ENCODE measurements around the gene ZNF862.
"Not testable (repeated sequence)": the region's sequence is repeated elsewhere in the genome, so short reads cannot be mapped to it uniquely, and the experiment has no call there.

Gene ZNF862

GRCh38 chr7:149882248-149883047 lies 44.3 kb downstream of the ZNF862 start:
- DNase-seq = peak; percentile 75

- no peak for DNase-seq
Measured at GRCh38 chr7:149883048-149883438, 44.9 kb downstream of the ZNF862 start.

DNA sequence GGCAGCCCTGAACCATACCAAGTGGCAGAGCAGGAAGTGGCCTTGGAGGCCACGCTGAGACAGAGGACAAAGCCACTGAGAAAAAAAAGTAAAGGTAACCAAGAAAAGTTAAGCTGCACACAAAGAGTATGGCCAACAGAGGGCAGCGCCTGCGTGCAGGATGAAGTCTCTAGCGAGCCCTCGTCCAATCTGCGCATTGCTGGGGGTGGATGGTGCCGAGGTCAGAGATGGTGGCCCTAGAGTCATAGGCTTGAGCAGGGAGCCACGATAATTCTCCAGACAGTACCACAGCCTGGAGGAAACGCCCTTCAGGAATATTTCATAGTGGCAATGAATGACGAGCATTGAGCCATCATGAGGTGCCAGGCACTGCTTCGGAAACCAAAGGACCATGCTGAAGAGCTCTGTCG lies 45.3 kb downstream of the ZNF862 start:
- DNase-seq = peak; percentile 67

DNA sequence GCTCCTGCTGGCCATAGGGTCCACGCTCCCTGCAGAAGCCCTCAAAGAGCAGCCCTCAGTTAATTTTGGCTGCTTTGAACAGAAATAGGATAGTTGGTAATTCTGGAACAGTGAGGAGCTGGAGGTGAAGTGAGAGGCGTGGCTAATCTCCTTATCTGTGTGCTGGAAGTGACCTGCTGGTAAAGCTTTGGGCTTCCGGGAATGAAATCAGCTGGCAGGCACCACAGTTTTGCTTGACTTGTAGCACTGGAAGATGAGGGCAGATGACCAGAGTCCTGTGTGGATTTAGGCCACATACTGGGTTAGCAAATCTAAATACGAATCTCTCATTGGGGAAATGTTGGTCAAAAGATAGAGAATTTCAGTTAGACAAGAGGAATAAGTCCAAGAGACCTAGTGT lies 45.8 kb downstream of the ZNF862 start:
- DNase-seq = no peak

- no peak for DNase-seq
Measured at GRCh38 chr7:149884541-149884940, 46.4 kb downstream of the ZNF862 start.

GRCh38 chr7:149885191-149886017 lies 47.2 kb downstream of the ZNF862 start:
- DNase-seq = no peak

DNA sequence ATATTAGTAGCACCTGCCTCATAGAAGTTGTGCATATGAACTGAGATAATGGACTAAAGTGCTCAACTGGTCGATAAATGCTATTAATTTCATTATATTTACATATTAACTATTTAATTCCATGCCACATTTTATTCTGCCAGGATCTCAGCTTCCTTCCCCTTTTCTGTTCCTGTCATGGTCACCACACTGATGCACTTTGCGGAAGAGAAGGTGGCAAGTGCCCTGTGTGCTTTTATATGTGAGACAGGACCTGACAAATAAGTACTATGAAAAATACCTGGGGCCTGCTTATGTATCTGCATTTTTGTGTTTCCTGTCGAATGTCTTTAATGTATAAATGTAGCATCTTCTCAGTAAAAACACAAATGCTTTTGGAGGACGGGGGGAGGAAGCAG lies 47.8 kb downstream of the ZNF862 start:
- no peak for DNase-seq

- no peak for DNase-seq
Measured at GRCh38 chr7:149887311-149887710, 49.1 kb downstream of the ZNF862 start.

DNA sequence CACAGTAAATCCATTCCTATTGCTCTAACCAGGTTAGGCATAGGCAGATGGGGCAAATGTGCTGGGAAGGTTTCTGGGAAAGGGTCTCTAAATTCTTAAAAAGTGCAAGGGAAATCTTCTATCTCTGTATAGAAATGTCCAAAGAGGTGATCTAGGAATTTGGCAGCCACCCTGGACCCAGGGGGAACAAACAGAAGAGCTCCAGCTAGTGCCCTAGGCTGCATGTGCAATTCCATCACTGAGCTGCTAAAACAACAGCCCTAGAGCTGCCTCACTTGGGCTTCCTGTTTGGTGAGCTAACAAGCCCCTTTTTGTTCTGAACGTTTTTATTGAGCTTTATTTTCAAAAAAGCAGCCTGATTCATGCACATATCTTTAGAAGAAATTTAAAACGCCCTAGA lies 52.5 kb downstream of the ZNF862 start:
- DNase-seq = not testable (repeated sequence)

GRCh38 chr7:149894957-149895356 lies 56.8 kb downstream of the ZNF862 start:
- DNase-seq = not testable (repeated sequence)

- DNase-seq = not testable (repeated sequence)
Measured at GRCh38 chr7:149907776-149908376, 69.7 kb downstream of the ZNF862 start.

GRCh38 chr7:149910219-149910618 lies 72.0 kb downstream of the ZNF862 start:
- not testable (repeated sequence) for DNase-seq

- not testable (repeated sequence) for DNase-seq
Measured at GRCh38 chr7:149912126-149912525, 74.0 kb downstream of the ZNF862 start.
